GM21367 (cell line): ENCODE results near the gene PTPN7.
"Not testable (repeated sequence)": the region's sequence is repeated elsewhere in the genome, so short reads cannot be mapped to it uniquely, and the experiment has no call there.

Source experiments
- ATAC-seq: cut with Tn5 transposase; IDR thresholded peaks from one replicate; pipeline ENCODE4 v1.9.1; 2021; ENCODE audit not compliant: unreplicated experiment

The PTPN7 gene

DNA sequence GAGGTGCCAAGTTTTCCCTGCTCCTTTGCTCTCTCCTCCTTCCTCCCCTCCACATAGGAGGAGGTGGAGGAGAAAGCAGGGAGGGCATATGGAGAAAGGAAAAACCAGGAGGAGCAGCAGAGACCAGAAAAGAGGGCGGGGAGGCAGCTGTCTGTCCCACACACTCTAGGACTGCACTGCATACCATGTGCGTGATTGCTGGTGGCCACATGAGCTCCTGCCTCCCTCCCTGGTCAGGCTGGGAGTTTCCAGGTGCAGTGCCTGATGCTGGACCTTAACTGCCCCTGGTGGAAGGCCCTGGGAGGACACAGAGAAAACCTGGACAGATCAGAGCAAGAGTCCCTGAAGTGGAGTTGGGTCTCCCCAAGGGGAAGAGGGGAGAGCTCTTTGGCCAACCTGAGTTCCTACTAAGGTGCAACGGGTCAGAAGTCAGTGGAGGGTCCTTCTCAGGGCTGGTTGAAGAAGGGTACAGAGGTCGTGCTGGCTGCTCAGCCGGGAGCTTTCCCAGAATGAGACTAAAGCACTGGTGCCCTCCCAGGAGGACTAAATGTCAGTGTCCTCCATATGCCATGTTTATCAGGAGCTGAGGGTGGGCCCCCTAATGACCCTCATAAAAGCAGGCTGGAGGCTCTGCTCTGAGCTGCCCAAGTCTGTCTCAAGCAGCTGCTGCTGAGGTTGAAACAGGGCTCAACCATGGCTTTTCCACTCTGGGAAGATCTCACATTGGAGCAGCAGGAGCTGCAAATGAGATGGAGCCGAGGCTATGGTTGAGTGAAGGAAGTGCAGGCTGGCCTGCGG, 29.7 kb upstream of the PTPN7 start:
- ATAC-seq = no peak

DNA sequence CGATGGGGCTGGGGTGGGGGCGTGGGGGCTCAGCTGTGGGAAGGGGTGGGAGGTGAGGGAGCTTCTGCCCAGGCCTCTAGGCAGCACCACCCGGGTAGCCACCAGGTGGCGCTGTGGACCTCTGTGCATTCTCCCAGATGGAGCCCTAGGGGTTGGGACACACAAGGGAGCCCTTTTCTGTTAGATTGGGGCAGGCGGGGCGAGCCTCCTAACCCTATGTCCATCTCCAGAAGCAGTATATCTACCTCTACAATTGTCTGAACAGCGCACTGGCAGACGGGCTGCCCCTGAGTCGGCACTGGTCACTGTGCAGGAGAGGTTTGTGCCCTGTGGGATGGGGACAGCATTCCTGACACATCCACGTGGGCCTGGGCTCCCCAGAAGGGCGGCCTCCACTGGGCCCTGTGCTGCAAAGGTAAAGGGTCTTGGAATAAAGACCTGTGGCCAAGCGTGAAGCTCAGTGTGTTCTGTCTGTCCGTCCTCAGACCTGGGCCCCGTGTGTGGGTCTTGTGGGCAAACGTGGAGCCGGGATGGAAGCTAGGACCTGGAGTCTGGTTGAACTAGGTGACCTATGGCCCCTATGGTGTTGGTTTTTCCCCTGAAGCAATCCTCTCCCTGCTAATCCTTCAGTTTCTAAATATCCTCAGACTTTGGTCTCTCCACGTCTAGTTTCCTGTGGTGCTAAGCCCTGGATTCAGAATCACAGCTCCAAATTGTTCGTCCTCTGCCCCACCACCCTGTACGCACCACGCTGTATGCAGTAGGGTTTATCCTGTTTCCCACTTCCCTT, 28.8 kb upstream of the PTPN7 start:
- ATAC-seq = no peak

DNA sequence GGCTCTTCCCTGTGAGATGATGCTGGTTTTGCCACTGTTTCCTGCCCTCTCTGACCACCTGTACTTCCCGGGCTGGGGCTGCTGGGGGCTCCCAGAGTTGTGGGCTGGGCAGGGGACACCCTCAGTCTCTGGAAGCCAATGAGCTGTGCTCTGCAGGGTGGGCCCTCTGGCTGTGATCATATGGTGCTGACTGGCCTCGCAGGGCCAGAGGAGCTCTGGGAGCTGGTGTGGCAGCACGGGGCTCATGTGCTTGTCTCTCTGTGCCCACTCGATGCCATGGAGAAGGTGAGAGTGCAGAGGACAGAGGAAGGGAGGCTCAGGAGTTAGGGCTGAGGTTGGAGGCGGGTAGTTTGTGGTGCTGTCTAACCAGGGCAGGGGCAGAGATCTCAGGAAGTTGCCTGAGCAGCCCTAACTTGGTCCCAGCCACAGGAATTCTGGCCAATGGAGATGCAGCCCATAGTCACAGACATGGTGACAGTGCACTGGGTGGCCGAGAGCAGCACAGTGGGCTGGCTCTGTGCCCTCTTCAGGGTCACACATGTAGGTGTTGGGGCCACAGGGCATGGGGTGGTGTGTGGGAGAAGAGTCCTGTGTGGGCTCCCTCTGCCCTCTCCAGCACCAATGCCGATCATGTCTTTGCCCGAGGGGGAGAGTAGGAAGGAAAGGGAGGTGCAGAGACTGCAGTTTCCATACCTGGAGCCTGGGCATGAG, 27.4 kb upstream of the PTPN7 start:
- ATAC-seq = no peak

DNA sequence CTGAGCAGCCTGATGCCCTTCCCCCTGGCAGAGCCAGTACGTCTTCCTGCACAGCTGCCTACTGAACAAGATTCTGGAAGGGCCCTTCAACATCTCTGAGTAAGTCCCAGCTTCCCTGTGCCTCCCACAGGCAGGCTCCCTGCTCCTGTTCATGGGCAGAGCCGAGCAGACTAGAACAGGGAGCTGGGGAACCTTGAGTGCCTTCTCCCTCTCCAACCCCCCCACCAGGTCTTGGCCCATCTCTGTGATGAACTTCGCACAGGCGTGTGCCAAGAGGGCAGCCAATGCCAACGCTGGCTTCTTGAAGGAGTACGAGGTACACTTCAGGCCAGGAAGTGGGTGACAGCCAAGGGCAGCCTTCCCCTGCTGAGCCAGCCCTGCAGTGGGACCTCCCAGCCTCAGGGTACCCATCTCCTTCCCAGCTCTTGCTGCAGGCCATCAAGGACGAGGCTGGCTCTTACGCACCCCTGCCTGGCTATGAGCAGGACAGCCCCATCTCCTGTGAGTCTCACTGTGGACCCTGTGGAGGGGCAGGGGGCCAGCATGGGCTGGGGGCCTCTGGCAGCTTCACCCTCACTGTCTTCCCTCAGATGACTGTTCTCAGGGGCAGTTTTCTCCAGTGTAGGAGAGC, 26.8 kb upstream of the PTPN7 start:
- no peak for ATAC-seq

DNA sequence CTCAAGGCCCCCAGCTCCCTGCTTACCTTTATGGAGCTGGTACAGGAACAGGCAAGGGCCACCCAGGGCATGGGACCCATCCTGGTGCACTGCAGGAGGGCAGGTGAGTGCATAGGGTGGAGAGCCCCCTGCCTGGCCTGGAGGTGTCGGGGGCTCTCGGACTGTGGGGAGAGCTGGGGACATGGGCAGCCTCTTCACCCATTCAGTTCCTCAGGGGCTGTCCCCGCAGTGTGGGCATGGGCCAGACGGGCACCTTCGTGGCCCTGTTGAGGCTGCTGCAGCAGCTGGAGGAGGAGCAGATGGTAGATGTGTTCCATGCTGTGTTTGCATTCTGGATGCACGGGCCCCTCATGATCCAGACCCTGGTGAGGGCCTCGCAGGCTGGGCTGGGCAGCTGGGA, 25.9 kb upstream of the PTPN7 start:
- ATAC-seq = no peak

DNA sequence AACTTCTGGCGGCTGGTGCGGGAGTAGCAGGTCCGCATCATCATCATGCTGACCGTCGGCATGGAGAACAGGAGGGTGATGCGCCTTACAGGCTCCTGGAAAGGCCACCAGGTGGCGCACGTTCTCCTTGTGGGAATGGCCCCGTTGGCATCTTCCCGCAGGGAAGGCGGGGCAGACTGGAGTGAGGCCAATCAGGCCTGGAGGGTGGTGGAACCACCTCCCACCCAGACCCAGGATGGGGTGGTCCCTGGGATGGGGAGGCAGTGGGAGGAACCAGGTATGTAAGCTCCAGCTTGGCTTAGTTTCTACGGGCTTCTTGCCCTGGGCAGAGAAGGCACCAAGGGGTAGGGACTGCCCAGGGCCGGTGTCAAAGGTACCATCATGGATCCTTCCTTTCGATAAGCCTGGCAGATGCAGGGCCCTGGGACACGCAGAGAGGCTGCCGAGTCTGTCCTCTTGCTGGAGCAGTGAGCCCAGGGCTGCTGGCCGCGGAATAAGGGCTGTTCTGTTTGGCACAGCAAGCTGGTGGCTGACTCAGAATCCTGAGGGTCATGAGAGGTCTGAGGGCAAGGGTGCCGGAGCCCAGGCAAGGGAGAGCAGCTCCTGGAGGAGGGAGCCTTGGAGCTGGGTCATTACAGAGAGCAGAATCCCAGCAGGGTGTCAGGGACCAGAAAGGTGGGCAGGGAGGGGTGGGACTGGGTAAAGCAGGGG, 24.5 kb upstream of the PTPN7 start:
- ATAC-seq = no peak

DNA sequence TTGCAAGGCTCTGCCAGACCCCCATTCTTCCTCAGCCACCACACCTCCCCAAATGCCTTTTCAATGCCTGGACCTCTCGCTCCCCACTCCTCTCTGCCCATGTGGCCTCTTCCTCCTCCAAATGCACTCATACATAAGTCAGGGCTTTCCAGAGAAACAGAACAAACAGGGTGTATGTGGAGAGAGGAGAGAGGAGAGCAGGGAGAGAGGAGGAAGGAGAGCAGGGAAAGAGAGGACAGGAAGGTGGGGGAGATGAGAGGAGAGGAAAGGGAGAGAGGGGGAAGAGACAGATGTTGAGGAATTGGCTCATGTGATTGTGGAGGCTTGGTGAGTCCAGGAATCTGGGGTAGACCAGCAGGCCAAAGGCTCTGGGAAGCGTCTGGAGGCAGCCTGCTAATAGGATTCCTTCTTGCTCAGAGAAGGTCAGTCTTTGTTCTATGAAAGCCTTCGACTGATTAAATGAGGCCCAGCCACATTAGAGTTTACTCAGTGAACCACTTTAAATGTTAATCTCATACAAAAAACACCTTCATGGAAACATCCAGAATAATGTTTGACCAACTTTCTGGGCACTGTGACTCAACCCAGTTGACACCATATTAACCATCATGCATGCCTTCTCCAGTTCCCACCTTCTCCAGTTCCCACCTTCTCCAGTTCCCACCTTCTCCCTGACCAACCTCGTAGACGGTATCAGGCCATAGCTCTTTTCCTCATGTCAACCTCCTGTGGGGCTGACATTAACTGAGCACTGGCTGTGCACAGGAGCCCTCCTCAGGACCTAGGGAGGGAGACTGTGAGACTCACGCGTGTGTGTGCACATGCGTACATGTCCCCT, 21.9 kb upstream of the PTPN7 start:
- ATAC-seq = no peak

DNA sequence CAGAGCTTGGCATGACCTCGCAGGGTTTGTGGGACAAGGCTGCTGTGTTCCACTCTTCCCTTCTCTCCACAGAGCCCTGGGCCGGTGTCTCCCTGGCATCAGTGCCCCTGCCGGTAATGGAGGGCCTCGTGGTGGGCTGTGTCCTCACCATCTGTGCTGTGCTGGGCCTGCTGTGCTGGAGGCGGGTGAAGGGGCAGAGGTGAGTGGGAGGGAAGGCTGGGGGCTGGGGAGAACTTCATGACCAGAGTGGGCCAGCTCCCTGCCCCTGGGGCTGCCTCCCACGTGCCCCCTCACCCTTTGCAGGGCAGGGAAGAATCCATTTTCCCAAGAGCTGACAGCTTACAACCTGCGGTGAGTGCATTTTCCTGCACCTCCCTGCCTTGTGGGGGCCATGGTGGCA, 21.2 kb upstream of the PTPN7 start:
- ATAC-seq = no peak

DNA sequence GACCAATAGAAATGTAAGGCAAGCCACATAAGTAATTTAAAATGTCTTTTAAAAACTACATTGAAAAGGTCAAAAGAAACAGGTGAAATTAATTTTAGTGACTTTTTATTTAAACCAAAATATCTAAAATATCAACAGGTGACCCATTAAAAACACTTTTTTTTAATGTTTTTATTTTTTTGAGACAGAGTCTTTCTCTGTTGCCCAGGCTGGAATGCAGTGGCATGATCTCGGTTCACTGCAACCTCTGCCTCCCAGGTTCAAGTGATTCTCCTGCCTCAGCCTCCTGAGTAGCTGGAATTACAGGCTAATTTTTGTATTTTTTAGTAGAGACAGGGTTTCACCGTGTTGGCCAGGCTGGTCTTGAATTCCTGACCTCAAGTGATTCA, 20.3 kb upstream of the PTPN7 start:
- not testable (repeated sequence) for ATAC-seq

DNA sequence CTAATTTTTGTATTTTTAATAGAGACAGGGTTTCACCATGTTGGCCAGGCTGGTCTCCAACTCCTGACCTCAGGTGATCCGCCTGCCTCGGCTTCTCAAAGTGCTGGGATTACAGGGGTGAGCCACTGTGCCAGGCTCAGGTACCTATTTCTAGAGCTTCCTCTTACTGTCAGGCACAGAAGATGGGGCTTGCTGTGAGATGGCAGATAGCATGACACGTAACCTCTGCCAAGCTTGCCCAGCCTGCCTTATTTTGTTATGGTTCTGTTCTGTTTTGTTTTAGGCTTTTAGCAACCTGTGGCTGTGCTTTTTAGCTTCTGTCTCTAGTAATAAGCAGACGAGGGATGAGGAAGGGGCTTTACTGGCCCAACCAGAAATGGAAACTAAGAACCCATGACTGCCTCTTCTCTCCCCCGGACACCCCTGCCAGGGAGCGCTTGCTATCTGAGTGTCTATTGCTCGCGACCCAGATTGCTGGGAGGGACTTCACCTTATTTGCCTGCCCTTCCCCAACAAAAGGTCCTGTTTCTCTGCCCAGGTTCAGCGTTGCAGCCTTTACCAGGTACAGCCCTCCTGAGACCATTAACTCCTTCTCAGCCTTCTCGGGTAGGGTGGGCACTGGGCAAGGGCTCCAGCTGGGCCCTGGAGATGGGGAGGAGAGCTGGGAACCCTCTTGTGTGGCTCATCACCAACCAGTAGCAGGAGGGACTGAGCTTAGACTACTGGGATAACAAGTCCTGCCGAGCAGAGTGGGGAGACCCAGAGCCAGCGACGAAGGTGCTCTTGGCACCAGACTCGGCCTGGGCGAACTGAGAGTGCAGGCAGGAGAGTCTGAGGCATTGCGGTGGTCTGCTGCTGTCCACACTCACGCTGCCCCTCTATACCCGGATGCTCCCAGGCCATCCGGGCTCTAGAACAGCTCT, 19.7 kb upstream of the PTPN7 start:
- no peak for ATAC-seq

DNA sequence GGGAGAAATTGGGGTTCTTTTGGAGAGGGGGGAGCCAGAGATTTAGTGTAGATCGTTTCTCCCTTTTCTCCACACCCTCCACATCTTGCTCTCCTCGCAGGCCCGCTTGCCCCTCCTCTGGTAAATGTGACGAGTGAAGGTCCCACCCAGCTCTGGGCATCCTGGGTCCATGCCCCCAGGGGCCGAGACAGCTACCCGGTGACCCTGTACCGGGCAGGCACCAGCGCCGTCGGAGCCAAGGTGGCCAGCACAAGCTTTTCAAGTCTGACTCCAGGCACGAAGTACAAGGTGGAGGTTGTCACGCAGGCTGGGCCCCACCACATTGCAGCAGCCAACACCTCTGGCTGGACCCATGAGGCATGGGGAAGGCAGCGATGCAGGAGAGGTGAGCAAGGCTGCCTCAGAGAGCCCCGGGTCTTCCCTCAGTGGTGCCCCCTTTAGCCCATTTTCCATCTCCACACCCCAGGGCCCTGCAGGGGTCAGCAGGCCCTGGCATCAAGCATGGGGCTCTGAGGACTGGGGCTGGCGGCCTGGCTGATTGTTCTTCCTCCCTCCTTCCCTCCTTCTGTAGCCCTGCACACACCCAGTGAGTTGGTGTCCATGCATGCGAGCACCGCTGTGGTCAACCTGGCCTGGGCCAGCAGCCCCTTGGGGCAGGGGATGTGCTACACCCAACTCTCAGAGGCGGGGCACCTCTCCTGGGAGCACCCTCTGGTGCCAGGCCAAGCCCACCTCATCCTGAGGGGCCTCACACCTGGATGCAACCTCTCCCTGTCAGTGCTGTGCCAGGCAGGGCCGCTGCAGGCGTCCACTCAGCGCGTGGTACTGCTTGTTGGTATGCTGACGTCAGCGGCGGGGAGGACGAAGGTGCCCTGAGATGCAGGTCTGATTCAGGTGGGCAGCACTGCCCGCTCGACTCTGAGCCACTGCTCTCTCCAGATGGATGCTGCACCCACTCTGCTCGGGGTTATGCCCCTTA, 16.8 kb upstream of the PTPN7 start:
- no peak for ATAC-seq

DNA sequence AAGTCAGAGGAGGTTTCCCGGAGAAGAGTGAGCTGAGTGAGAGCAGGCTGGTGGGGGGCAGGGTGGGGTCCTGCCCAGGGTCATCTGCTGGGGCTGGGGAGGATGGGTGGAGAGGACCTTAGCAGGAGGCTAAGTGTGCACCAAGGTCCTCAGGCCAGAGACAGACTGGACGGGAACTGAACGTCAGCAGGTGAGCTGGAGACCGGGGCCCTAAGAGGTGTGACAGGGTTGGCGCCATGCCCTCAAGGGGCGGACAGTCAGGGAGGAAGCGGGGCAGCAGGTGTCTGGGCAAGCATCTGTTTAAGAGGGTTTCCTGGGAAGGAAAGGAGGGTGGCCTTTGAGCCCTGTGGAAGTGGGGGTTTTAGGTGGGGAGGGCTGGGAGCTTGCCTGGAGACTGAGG, 13.6 kb upstream of the PTPN7 start:
- ATAC-seq = no peak

DNA sequence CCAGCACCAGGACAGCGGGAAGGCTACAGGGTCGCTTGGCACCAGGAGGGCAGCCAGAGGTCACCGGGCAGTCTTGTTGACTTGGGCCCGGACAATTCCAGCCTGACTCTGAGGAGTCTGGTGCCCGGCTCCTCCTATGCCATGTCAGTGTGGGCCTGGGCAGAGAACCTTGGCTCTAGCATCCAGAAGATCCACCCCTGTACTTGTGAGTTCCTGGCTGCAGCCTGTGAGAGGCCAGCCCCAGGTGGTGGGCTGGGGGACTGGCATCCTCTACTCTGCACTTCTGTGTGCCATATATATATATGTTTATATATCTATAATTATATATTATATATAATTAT, 11.6 kb upstream of the PTPN7 start:
- no peak for ATAC-seq

DNA sequence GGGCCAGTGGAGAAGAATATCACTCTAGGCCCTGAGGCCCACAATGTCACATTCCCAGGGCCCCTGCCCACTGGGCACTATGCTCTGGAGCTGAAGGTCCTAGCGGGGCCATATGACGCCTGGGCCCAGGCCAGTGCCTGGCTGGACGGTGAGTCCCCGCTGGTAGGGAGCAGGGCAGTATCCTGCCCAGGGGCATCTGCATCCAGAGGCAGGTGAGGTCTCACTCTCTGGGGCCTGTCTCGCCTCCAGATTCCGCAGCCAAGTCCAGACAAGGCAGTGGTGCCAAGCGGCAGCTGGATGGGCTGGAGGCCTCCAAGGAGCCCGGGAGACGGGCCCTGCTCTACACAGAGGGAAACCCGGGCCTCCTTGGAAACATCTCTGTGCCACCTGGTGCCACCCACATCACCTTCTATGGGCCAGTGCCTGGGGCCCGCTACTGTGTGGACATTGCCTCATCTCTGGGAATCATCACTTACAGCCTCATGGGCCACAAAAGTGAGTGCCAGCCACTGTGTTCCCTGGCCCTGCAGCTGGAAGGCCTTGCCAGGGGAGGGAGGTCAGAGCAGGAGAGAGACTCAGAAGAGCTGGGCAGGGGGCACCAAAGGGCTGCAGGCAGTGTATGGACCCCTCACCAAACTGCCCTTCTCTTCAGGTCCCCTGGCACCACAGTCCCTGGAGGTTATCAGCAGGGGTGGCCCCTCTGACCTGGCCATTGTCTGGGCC, 11.1 kb upstream of the PTPN7 start:
- no peak for ATAC-seq

DNA sequence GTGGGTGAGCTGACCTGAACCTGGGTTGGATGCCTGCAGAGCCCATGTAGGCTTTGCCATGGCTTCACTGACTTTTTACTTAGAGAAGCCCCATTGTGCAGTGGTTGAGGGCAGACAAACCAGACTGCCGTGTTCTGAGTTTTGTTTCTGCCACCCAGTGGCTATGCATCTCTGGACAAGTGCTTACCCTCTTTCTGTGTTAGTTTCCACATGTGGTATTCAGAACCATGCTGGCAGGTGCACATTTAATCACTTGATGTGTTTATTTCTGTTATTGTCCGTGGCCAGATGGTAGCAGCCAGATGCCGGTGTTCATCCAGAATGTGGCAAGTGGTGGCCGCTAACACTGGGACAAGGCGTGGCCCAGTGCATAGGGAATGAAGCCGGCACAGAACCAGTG, 10.3 kb upstream of the PTPN7 start:
- no peak for ATAC-seq

DNA sequence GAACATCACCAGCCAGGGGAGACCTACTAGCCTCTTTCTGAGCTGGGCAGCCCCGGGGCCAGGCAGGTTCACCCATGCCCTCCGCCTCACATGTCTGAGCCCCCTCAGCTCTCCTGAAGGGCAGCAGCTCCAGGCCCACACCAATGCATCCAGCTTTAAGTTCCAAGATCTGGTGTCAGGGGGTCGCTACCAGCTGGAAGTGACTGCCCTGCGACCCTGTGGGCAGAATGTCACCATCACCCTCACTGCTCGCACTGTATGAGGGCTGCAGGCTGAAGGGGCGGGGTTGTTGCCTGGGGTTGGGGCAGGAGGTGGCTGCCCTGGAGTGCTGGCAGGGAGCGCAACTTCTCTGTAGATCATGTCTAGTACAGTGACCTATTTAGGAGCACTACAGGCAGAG, 8.5 kb upstream of the PTPN7 start:
- ATAC-seq = no peak
